Esophagus squamous epithelium (tissue), 4 donors: ENCODE measurements around the gene RND1.

Source experiments
- POLR2A ChIP-seq, 4 donors: fragments of 450-650 bp; IDR thresholded peaks; one replicate each; pipeline ENCODE4 v1.6.1; 2017; ENCODE audit warnings: antibody characterized with exemption in 4 of 4, mild to moderate bottlenecking in 4 of 4, moderate library complexity in 3 of 4
- TF ChIP-seq, protein P1 (sequence below), 6 experiments: fragments of 450-650 bp in 4 of 6; fragments of 200-600 bp in 2 of 6; sonication (generic) in 2 of 6; IDR thresholded peaks; one replicate each; pipeline ENCODE4 v1.5.1; 2016 to 2019; ENCODE audit warnings: antibody characterized with exemption in 6 of 6, mild to moderate bottlenecking in 4 of 6, moderate library complexity in 4 of 6

- TF ChIP-seq POLR2A (IDR thresholded peaks at IDR 0.05), result no peak
- TF ChIP-seq, protein P1, sequence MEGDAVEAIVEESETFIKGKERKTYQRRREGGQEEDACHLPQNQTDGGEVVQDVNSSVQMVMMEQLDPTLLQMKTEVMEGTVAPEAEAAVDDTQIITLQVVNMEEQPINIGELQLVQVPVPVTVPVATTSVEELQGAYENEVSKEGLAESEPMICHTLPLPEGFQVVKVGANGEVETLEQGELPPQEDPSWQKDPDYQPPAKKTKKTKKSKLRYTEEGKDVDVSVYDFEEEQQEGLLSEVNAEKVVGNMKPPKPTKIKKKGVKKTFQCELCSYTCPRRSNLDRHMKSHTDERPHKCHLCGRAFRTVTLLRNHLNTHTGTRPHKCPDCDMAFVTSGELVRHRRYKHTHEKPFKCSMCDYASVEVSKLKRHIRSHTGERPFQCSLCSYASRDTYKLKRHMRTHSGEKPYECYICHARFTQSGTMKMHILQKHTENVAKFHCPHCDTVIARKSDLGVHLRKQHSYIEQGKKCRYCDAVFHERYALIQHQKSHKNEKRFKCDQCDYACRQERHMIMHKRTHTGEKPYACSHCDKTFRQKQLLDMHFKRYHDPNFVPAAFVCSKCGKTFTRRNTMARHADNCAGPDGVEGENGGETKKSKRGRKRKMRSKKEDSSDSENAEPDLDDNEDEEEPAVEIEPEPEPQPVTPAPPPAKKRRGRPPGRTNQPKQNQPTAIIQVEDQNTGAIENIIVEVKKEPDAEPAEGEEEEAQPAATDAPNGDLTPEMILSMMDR (IDR thresholded peaks at IDR 0.05), result no peak
Measured at GRCh38 chr12:48880647-48881046, 15.0 kb upstream of the RND1 start.
